ENCODE results near the gene KAT6B. TPM values are rescaled to one million over a fixed set of nuclear protein-coding genes. Genes with fewer than 3 reads are reported as not detected.
A peak's percentile ranks its signal among the peaks of the same experiment; 100 is the strongest.

The KAT6B gene
- total and polyA plus RNA-seq, 2 donors from 2014 or later = 2.9 to 34.2 TPM

DNA sequence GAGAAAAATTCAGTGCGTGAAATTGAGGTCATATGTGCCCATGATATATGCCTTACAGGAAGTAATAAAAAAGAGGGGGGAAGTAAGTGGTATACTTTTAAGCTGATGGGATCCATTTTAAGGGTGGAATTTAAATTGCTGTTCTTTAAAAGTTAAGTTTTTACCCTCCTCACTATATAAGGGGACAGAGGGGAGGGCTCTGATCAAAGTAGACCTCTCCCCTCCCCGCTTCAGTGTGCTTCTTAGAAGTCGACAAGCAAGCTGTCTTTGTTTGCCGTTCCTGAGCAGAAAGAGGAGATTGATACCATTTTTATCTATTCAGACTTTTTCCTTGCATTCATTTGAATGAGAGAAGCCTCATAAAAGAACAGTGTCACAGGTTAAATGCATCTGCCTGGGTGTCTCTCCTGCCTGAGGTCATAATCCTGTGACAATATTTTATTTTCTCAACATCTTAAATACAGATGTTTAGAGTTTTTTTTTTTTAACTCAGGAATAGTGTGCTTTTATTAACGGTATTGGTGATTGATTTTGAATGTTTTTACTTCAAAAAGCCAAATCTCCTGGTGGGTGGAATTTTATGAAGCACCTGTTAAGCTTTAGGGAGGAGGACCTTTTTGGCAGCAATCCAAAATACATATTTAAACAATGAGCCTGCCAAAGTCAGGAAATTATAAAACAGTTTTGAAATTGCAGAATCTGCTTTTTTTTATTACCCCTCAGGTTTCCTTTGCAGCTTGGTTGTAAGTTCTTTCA is 141.7 kb downstream of the KAT6B start:
- Histone ChIP-seq H3K9ac (ENCODE audit: low read length in 3 of 3) (no peak overlapping the region), H3K27me3 (ENCODE audit: control insufficient read depth, insufficient read depth, low read length) (no peaks in the 10 kb centered on the region), H3K4me1 (ENCODE audit: control insufficient read depth in 2 of 3, insufficient read depth in 2 of 3, low read depth in 1 of 3, low read length in 3 of 3) (peaks cover 0 to 5% (median 2%) of the 10 kb centered on the region in 3 donors), H3K4me3 (ENCODE audit: low read length in 3 of 3) (no peak overlapping the region), H3K27ac (ENCODE audit: low read depth in 2 of 2, low read length in 2 of 2) (no peak overlapping the region), H3K36me3 (ENCODE audit: control insufficient read depth in 2 of 3, insufficient read depth in 3 of 3, low read length in 3 of 3) (no peaks in the 10 kb centered on the region), H3K9me3 (ENCODE audit: control insufficient read depth in 2 of 3, insufficient read depth in 1 of 3, low read length in 3 of 3) (no peaks in the 10 kb centered on the region)
- peak in 1 of 5 donors; percentile 16 for DNase-seq
- intact Hi-C loops (cut with DNase I) = no loop called here
- no peak for FAIRE-seq
- TF ChIP-seq, protein P1, sequence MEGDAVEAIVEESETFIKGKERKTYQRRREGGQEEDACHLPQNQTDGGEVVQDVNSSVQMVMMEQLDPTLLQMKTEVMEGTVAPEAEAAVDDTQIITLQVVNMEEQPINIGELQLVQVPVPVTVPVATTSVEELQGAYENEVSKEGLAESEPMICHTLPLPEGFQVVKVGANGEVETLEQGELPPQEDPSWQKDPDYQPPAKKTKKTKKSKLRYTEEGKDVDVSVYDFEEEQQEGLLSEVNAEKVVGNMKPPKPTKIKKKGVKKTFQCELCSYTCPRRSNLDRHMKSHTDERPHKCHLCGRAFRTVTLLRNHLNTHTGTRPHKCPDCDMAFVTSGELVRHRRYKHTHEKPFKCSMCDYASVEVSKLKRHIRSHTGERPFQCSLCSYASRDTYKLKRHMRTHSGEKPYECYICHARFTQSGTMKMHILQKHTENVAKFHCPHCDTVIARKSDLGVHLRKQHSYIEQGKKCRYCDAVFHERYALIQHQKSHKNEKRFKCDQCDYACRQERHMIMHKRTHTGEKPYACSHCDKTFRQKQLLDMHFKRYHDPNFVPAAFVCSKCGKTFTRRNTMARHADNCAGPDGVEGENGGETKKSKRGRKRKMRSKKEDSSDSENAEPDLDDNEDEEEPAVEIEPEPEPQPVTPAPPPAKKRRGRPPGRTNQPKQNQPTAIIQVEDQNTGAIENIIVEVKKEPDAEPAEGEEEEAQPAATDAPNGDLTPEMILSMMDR (IDR thresholded peaks at IDR 0.05; ENCODE audit: borderline replicate concordance, extremely low read depth, insufficient read depth) = no peak

- H3K9me3 ChIP-seq (ENCODE audit: control insufficient read depth in 2 of 3, insufficient read depth in 1 of 3, low read length in 3 of 3) = no peaks in the 10 kb centered on the region
- intact Hi-C loops (cut with DNase I) = no loop called here
- H3K9ac ChIP-seq (ENCODE audit: low read length in 3 of 3) = no peak overlapping the region
- DNase-seq (peak in 1 of 5 donors; percentile 23), FAIRE-seq (no peak)
- no peak overlapping the region for H3K4me3 ChIP-seq (ENCODE audit: low read length in 3 of 3)
- H3K36me3 ChIP-seq (ENCODE audit: control insufficient read depth in 2 of 3, insufficient read depth in 3 of 3, low read length in 3 of 3) = no peaks in the 10 kb centered on the region
- H3K27me3 ChIP-seq (ENCODE audit: control insufficient read depth, insufficient read depth, low read length) = no peaks in the 10 kb centered on the region
- peaks cover 0 to 5% (median 2%) of the 10 kb centered on the region in 3 donors for H3K4me1 ChIP-seq (ENCODE audit: control insufficient read depth in 2 of 3, insufficient read depth in 2 of 3, low read depth in 1 of 3, low read length in 3 of 3)
- H3K27ac ChIP-seq (ENCODE audit: low read depth in 2 of 2, low read length in 2 of 2) = no peak overlapping the region
- TF ChIP-seq, protein P1 (IDR thresholded peaks at IDR 0.05; ENCODE audit: borderline replicate concordance, extremely low read depth, insufficient read depth) = no peak
These were observed 142.3 kb downstream of the KAT6B start for GRCh38 chr10:74968667-74969061.

- H3K4me3 ChIP-seq (ENCODE audit: low read length in 3 of 3) = no peak overlapping the region
- H3K27ac ChIP-seq (ENCODE audit: low read depth in 2 of 2, low read length in 2 of 2) = no peak overlapping the region
- intact Hi-C loops (cut with DNase I) = no loop called here
- no peaks in the 10 kb centered on the region for H3K9me3 ChIP-seq (ENCODE audit: control insufficient read depth in 2 of 3, insufficient read depth in 1 of 3, low read length in 3 of 3)
- H3K27me3 ChIP-seq (ENCODE audit: control insufficient read depth, insufficient read depth, low read length) = no peaks in the 10 kb centered on the region
- H3K9ac ChIP-seq (ENCODE audit: low read length in 3 of 3) = no peak overlapping the region
- no peak for DNase-seq
- H3K4me1 ChIP-seq (ENCODE audit: control insufficient read depth in 2 of 3, insufficient read depth in 2 of 3, low read depth in 1 of 3, low read length in 3 of 3) = peaks cover 0 to 5% (median 2%) of the 10 kb centered on the region in 3 donors
- FAIRE-seq = no peak
- H3K36me3 ChIP-seq (ENCODE audit: control insufficient read depth in 2 of 3, insufficient read depth in 3 of 3, low read length in 3 of 3) = no peaks in the 10 kb centered on the region
- TF ChIP-seq, protein P1 (IDR thresholded peaks at IDR 0.05; ENCODE audit: borderline replicate concordance, extremely low read depth, insufficient read depth) = no peak
These were observed 142.7 kb downstream of the KAT6B start for GRCh38 chr10:74969093-74969492.
